ENCODE results near the gene IFITM1.
A peak's percentile ranks its signal among the peaks of the same experiment; 100 is the strongest.

The IFITM1 gene

GRCh38 chr11:358129-358800 is 44.4 kb downstream of the IFITM1 start:
- TF ChIP-seq CTCF (IDR thresholded peaks at IDR 0.05), result no peak

GRCh38 chr11:359181-359714 is 45.4 kb downstream of the IFITM1 start:
- no peak for TF ChIP-seq CTCF (IDR thresholded peaks at IDR 0.05)

- no peak for TF ChIP-seq CTCF (IDR thresholded peaks at IDR 0.05)
These were observed 46.8 kb downstream of the IFITM1 start for GRCh38 chr11:360326-361280.

GRCh38 chr11:362642-363442 is 49.0 kb downstream of the IFITM1 start:
- TF ChIP-seq CTCF (IDR thresholded peaks at IDR 0.05), result no peak

GRCh38 chr11:363948-364761 is 50.3 kb downstream of the IFITM1 start:
- TF ChIP-seq CTCF (IDR thresholded peaks at IDR 0.05), result peak; percentile 69
